ENCODE results near the gene USP15.

The USP15 gene

DNA sequence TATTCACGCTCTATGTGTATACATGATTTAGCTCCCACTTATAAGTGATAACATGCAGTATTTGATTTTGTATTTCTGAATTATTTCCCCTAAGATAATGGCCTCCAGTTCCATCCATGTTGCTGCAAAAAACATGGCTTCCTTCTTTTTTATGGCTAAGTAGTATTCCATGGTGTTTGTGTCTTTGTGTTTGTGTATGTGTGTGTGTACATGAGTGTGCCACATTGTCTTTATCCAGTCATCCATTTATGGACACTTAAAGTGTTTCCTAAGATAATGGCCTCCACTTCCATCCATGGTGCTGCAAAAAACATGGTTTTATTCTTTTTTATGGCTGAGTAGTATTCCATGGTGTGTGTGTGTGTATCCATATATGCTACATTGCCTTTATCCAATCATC lies 25.1 kb downstream of the USP15 start:
- DNase-seq: no peak

DNA sequence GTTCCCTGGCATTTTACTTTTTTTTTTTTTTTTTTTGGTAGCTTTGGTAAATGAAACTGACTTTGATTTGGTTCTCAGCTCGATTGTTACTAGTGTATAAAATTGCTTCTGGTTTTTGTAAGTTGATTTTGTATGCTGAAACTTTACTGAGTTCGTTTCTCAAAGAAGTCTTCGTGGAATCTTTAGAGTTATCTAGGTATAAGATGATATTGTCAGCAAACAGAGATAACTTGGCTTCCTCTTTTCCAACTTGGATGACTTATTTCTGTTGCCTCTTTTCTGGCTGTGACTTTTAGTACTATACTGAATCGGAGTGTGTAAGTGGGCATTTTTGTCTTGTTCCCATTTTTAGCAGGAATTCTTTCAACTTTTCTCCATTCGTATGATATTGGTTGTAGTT lies 28.1 kb downstream of the USP15 start:
- DNase-seq: no peak

DNA sequence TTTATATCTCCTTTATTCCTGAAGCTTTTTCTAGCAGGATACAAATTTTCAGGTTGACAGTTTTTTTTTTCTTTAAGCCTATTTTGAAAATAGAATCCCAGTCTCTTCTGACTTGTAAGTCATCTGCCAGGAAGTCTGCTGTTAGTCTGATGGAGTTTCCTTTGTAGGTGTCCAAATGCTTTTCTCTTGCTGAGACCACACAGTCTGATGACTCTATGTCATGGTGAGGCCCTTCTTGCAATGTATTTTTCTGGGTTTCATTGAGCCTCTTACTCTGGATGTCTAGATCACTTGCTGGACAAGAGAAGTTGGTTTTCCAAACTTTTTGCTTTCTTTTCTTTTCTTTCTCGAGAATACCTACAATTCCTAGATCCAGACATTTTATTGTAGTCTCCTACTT lies 30.6 kb downstream of the USP15 start:
- DNase-seq: no peak

DNA sequence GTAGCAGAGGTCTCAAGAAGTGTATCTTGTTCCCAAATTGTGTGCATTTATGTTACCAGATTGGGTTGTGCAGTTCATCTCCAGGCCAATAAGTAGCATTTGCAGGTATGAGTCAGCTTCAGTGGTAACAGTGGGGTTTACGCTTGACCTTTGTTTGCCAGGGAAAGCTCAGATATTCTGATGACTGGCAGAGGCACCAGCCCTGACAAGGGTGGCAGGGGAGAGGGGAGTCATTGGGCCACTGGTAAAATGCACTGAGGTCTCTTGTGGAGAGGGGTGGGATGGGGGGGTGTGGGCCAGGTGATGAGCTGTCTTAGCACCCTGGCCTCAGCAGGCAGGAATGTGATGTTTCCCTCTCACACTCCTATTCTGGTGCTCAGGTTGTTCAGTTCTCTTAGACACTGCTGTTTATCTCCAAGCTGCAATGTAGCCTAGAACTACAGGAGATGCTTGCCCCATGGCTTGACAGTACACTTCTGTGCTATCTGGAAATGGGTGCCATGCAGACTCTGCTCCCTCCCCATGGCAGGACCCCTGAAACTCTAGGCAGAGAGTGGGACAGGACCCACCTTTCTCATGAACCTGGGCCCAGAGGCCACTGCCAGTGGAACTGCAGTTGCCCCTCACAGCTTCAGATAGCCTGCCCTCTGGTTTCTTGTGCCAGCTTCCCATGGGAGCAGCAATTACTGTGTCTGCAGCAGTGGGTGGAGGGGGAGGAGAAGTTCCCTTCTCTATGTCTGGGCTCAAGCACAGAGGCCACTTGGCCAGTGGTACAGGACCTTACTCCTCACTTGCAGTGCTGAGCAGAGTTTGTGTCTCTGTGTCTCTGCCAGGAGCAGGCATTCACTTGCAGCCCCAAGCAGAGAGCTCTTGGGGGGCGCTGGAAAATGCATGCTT lies 31.9 kb downstream of the USP15 start:
- DNase-seq: no peak

DNA sequence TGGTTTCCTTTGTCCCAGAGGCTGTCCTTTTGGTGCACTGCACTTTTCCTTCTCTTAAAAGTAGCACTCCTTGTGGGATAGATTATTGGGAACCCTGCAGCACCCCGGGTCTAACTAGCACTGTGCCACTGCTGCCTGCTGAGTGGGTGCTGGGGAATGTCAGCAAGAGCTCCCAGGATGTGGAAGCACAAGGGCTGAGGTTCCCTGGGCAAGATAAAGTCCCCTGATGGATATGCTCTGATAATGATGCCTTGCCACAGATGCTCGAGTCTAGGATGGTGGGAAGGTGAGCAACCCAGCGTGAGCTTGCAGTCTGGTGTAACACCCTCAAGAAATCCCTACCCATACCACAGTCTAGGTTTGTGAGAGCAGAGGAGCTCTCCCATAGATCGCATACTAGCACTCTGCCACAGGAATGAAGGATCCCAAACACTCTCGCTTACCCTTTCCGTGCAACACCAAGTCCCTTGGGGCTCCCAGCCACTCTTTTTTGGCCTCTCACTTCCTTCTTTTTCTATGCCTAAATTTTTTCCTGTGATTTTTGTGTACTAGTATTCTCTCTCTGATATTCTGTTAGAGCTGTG lies 32.6 kb downstream of the USP15 start:
- DNase-seq: no peak

DNA sequence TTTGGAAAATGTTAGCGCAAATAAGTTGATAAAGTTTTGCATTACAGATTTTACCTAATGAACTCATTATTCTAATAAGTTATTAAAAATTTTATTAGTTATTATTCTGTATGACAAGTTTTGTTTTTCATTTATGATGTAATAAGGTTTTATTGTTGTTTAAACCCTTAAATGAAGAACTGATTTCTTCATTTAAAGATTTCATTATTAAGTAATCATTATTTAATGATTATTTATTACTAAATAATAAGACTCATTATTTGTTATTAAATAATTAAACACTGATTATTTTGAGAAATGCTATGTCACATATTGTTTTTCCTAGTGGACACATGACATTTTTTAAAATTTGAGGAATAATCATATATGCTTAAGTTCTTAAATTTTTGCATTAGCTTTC lies 34.2 kb downstream of the USP15 start:
- DNase-seq: no peak

DNA sequence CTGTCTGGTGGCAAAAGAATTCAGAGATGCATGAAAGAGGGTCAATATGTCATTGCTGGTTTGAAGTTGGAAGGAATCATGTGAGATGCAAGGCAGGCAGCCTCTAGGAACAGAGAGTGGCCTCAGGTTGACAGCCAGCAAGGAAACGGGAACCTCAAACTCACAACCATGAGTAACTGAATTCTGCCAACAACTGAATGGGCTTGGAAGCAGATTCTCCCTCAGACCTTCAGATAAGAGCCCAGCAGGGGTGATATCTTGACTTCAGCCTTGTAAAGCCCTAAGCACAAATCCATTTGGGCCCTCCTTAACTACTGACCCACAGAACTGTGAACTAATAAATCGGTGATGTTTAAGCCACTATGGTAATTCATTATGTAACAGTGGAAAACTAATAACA lies 35.8 kb downstream of the USP15 start:
- DNase-seq: no peak

DNA sequence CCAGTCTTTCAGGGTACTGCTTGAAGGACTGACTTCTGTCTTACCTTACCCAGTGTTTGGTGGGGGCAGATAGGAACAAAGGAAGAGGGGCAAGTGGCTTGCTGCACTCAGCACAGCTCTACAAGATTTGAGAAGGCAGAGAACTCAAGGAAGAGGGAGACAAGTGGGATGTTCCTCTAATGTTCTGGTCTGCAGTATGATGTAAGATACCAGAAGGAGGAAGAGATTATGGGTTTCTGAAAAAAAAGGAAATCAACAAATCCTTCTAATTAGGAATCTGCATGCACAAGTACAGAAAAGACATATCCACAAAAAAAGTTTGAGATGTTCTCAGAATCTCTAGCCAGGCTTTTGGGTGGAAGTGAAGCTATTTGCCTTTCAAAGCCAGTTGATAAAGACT lies 37.1 kb downstream of the USP15 start:
- DNase-seq: no peak

DNA sequence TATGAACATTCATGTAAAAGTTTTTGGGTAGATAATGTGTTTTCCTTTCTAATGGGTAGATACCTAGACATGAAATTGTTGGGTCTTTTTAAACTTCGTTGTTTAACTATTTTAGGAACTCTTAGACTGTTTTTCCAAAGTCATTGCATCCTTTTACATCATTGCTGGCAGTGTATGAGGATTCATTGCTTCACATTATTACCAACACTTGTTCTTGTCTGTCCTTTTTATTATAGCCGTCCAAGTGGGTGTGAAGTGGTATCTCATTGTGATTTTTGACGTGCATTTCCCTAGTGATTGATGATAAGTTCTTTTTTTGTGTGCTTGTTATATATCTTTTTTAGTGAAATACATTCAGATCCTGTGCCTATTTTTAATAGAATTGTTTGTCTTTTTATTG lies 39.4 kb downstream of the USP15 start:
- DNase-seq: no peak

DNA sequence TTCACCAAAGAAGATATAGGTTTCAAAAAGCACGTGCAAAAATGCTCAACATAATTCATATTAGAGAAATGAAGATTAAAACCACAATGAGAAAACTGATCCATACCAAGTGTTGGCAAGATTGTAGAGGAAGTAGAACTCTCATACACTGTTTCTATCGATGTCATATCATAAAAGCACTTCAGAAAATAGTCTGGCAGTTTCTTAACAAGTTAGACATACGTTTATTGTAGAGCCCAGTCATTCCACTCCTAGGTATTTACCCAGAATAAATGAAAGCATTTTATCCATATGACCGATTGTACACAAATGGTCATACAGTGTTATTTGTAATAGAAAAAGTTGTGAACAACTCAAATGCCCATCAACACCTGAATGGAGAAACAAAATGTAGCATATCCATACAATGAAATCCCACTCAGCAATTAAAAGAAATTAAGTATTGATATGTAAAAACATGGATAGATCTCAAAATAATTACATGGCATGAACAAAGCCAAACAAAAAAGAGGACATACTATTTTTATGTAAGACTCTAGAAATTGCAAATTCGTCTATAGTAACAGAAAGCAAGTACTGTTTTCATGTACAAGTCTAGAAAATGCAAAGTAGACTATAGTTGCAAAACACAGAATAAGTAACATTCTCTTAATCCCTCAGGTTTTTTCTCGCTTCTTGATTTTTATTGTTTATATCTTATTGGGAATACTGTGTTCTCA lies 41.0 kb downstream of the USP15 start:
- DNase-seq: no peak

DNA sequence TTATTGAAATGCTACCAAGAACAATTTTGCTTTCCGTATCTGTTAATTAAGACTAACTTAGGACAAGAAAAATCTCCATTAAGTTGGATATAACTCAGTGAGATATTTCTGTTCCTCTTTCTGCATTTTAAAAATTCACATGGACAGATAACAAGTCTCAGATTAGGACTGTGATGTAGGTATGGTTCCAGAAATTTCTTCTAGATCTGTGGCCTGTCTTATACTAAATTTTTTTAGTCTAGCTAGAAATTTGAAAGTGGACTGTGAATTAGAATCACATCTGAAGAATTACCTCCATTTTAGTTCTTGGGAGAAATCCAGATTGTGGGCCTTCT lies 41.6 kb downstream of the USP15 start:
- DNase-seq: no peak

DNA sequence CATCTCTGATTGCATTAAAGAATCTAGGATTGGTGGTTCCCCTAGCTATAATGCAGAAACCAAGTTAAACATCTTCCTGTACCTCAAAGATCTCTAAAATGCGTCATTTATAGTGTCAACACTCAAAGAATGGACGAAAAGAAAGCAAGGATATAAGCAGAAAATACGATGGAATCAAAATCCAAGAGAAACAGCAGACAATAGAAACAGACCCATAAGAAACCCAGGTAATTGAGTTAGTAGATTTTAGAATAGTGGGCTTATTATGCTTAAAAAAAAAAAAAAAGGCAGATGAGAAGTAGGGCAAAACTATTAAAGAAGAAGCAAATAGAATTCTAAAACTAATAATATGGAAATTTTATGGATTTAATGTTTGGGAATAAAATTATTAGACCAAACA lies 44.4 kb downstream of the USP15 start:
- no peak for DNase-seq

DNA sequence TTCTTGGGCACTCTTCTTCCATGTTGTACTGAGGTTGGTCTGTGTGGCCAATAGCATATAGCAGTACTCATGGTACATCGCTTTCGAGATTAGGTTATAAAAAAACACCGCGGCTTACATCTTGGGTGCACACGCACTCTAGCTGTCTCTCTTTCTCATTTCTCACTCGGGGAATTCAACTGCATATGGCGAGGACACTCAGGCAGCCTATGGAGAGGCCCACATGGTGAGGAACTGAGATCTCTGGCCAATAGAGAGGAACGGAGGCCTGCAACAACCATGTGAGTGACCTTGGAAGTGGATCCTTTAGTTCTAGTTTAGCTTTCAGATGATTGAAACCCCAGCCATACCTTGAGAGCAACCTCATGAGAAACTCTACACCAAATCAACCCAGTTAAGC lies 45.6 kb downstream of the USP15 start:
- no peak for DNase-seq

DNA sequence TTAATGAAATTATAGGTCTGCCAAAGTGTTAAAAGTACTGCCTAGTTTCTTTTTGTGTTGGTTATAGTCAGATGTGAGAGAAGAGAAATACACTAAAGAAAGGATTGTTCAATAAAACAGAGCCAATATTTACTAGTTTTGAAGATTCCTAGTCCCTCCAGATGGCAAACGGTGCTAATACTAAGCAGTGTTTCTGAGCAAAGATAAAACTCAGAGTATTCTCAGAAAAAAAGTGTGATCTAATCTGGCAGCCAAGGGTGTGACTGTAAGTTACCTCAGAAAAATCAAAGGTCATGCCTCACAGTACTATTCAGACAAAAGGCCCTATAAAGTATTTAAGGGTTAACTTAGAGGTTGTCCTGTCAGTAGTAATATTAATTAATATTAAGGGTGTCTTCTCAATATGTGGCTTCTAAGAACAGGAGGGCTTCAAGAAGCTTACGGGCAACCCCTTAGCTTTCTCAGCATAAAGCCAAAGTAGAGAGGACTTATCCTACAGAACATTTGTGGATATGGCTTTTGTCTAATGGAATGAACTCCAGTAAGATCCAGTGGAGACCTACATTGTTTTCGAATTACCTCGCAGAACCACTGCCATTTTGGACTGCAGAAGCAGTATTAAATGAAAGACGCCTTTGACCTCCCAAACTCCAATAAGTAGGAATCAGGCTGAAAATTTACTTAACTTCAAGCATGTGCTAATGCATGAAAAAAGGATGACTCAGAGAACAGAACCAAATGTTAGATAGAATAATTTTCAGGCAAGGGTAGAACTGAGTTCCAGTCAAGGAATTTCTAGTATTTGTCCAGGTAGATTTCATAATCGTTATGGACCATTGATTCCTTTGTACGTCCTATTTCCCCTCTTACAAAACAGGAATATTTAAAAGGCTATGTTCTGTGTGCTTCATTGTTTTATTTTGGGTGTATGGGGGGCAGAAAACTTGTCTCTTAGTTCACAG lies 46.6 kb downstream of the USP15 start:
- DNase-seq: no peak

DNA sequence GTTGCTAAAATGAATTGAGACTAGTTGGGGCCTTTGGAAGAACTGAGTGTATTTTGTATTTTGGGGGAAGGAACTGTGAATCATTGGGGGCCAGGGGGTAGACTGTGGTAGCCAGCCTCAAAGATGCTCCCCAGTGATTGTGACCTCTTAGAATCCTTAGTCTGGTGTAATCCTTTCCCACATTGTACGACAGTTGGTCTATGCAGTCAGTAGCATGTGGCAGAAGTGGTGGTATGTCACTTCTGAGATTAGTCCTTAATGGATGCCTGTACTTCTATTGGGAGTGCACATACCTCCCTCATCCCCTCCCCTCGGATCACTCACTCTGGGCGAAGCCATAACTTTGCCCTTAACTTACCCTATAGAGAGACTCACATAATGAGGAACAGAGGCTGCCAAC lies 48.0 kb downstream of the USP15 start:
- no peak for DNase-seq

DNA sequence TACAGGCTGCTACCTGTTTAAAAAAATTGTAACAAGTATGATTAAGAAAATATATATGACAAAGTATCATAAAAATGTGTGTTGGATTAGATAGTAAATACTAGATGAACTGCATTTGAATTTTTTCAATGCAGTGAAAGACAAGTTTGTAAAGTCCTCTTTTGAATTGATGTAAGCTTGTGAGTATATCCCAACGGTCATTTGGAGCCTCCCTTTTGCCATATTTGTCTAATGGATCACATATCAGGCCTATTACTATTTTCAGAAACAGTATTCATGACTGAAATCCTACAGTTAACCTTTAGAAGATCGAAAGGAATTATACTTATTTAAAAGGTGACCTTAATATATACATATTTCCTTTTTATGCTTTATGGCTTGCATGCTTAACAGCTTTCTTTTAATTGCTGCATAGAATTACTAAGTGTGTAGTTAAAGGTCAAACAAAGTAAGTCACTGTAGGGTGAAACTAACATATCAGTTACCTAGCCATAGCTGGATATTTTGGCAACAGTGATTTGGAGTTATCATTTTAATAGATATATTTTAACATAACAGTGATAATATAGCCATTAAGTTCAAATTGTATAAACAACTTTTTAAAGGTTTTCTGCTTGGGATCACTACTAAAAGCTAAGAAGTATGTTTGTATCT lies 53.6 kb downstream of the USP15 start:
- DNase-seq: no peak

DNA sequence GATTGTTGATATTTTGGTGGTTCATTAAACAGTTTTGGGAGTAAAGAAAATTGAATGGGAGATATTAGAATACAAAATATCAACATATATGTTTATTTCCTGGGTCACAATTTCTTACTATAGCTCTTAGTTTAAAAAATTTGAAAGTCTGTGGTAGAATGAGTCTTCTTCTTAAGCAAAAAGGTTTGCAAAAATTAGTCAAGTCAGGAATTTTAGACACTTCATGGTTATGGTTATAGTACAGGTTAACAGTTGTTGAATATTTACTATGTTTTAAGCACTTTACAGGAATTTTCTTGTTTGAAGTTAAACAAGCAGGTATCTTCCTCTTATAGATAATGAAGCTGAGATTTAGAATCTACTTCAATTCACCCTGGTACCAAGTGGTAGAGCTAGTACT lies 56.8 kb downstream of the USP15 start:
- DNase-seq: no peak

DNA sequence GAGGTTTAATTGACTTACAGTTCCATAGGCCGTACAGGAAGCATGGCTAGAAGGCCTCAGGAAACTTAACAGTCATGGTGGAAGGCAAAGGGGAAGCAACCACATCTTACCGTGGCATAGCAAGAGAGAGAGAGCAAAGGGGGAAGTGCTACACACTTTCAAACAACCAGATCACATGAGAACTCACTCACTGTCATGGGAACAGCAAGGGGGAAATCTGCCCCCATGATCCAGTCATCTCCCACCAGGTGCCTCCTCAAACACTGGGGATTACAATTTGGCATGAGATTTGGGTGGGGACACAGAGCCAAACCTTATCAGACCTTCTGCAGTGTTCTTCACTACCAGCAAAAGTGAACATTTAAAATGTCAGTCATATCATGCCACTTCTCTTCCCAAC lies 58.9 kb downstream of the USP15 start:
- no peak for DNase-seq

DNA sequence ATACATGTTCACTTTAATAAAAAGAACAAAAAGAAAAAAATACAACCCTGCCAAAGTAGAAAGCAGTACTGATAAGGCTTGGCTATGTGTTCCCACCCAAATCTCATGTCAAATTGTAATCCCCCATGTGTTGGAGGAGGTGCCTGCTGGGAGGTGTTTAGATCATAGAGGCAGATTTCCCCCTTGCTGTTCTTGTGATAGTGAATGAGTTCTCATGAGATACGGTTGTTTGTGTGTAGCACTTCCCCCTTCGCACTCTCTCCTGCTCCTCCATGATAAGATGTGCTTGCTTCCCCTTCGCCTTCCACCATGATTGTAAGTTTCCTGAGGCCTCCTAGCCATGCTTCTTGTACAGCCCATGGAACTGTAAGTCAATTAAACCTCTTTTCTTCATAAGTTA lies 59.9 kb downstream of the USP15 start:
- DNase-seq: no peak

DNA sequence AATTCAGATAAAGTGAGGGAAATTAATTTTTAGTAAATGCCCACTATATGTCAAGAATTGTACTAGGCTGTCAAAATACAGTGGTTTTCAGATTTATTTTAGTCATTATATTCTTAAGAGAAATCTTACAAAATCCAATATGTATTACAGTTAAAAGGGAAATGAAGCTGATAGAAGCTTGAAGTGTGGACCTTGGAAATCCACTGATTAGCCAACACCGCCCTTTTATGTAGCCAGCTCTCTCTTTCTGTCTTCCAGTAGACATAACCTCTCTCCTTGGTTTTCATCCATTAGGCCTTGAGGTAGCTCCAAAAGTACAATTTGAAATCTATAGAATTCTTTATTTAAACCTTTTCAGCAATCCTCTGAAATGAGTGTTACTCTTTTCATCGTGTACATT lies 63.2 kb downstream of the USP15 start:
- DNase-seq: no peak

DNA sequence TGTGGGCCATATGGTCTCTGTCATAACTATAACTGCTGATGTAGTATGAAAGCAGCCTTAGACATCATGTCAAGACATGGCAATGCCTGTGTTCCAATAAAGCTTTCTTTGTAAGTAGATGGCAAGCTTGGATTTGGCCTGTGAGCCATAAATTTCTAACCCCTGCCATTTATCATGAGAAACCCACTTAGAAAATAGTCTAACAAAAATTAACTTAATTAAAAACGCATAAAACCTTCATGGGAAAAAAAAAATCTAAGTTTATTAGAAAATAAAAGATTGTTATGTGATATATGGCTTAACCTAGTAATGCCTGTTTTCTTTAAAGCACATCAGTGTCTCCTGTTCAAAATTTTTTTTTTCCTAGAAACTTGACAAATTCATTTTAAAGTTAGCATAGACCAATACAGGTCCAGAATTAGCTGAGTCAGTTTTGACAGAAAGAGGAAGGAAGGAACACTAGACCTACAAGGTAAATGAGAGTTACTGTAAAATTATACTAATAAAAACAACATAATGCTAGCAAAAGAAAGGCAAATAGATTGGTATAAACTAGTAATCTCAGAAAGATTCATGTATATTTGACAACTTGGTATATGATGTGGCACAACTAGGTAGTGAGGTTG lies 68.2 kb downstream of the USP15 start:
- DNase-seq: no peak

DNA sequence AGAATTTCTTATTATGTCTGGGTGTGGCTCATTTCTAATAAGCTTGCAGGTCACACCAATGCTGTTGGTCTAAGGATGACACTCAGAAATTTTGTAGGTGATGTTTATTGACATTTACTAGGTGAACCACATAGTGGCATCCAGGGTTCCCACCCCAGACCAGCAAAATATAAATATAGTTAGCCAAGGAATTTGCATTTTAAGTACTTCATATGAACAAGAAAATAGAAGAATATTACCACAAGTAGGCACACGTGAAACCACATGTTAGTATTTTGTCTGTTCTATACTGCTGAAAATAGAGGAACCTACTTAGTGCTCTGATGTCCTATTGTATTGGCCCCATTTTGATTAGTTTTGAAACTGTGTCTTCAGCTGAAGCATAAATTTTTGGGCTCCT lies 71.1 kb downstream of the USP15 start:
- DNase-seq: no peak

All from DMS 273 treated with DMSO at 0.1 percent for 48 hours (cell line).